Astrocyte of the cerebellum (primary cell): Measurements from ENCODE around the gene AFG1L.
A peak's percentile ranks its signal among the peaks of the same experiment; 100 is the strongest.
"Not testable (repeated sequence)": the region's sequence is repeated elsewhere in the genome, so short reads cannot be mapped to it uniquely, and the experiment has no call there.

Experiments used
- DNase-seq: peaks from one replicate; pipeline ENCODE4 v3.0.0-alpha.2; 2011; ENCODE audit warnings: low read depth
- H3K4me3 ChIP-seq: 2 replicates; pipeline ENCODE4 v1.5.1; 2011; ENCODE audit warnings: mild to moderate bottlenecking, low read depth, low read length, moderate library complexity
- CTCF ChIP-seq: IDR thresholded peaks from 2 replicates; pipeline ENCODE4 v1.5.1; 2012; ENCODE audit warnings: low read length, low read depth, moderate library complexity, mild to moderate bottlenecking; ENCODE audit errors: missing control alignments
- in situ Hi-C: cut with HindIII; loops from 2 replicates; pipeline ENCODE4 v1.10.0; 2017; ENCODE audit warnings: low sequenced_read_pairs

Gene AFG1L

GRCh38 chr6:108559884-108560462 is 265.1 kb downstream of the AFG1L start:
- DNase-seq, result peak; percentile 63
- in situ Hi-C loops, result no loop called here
- TF ChIP-seq CTCF, result no peak
- peak overlapping the region; percentile 93 for H3K4me3 ChIP-seq

- DNase-seq, result peak; percentile 66
- H3K4me3 ChIP-seq, result peak within 1 kb of the TSS; percentile 93
- TF ChIP-seq CTCF, result no peak
- in situ Hi-C loops, result no loop called here
These were observed 265.8 kb downstream of the AFG1L start, which contains the start of gene FOXO3 for GRCh38 chr6:108560463-108561308. Gene FOXO3 (plus strand): TSS chr6:108560917. CDS start chr6:108561209, 292 bp downstream.

DNA sequence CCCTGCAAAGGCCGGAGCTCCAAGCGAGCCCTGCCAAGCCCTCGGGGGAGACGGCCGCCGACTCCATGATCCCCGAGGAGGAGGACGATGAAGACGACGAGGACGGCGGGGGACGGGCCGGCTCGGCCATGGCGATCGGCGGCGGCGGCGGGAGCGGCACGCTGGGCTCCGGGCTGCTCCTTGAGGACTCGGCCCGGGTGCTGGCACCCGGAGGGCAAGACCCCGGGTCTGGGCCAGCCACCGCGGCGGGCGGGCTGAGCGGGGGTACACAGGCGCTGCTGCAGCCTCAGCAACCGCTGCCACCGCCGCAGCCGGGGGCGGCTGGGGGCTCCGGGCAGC is 266.4 kb downstream of the AFG1L start:
- DNase-seq, in situ Hi-C loops: not testable (repeated sequence)
- H3K4me3 ChIP-seq, result peak overlapping the region; percentile 93

DNA sequence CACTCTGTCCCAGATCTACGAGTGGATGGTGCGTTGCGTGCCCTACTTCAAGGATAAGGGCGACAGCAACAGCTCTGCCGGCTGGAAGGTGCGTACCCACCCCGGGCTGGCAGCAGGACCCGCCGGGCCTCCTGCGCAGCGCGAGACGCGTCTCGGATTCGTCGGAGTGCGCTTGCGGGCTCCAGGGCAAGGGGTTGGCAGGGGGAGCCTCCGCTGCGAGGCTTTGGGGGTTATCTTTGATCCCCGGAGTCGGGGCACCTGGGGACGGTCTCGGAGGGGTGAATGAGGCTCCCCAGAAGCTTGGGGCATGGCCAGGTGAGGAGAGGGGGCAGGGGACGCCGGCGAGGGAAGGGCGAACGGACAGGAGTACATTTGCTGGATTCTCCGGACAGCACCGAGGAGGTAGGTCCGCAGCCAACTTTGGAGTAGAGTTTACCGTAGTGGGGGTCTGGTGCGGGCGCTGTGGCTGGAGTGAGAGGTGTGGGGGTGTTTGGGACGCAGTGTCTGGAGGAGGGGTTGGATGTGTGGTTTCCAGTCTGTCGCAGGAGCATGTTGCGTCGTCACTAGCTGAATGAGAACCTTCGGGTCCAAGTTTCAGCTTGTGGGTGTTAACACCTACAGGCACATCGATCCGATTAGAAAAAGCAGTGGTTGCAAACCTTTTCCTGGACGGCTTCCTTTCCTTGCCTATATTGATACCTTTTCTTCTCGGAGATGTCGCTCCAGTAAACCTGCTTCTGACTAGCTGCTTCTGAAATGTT is 267.1 kb downstream of the AFG1L start:
- TF ChIP-seq CTCF, result no peak
- DNase-seq, result no peak
- in situ Hi-C loops, result no loop called here
- H3K4me3 ChIP-seq, result peak overlapping the region; percentile 93

DNA sequence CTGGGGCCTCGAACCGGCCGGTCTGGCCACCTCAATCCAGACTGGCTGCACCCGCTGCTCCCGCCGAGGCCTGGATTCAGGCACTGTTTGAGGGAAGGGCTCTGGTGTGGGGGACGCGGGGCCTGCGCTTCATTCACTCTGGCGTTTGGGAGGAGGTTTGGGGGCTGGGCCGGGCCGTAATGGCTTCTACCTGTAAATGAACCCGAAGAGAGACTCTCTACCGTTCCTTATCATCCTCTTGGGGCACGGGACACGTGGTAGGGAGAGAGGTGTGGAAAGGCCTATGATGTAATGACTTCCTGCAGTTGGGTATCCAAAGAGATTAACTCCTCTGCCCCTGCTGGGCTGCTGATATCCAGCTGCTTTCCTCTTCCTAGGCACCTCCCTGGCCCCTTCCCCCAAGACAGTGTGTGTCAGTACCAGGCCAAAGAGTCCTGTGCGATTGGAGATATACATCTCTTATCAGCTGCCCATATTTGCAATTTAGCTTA is 267.7 kb downstream of the AFG1L start:
- in situ Hi-C loops, result no loop called here
- DNase-seq, result no peak
- no peak for TF ChIP-seq CTCF
- peak overlapping the region; percentile 93 for H3K4me3 ChIP-seq

- H3K4me3 ChIP-seq, result peak overlapping the region; percentile 93
- in situ Hi-C loops, result no loop called here
- DNase-seq, result no peak
- TF ChIP-seq CTCF, result no peak
These were observed 268.4 kb downstream of the AFG1L start for GRCh38 chr6:108563292-108563691.
